Activated T-cell treated with anti-CD3 and anti-CD28 coated beads for 4 hours (primary cell): ENCODE results near the gene CACNG4.

Source experiments
- DNase-seq: peaks from one replicate; pipeline ENCODE4 v3.0.0-alpha.2; 2020

CACNG4 gene

DNA sequence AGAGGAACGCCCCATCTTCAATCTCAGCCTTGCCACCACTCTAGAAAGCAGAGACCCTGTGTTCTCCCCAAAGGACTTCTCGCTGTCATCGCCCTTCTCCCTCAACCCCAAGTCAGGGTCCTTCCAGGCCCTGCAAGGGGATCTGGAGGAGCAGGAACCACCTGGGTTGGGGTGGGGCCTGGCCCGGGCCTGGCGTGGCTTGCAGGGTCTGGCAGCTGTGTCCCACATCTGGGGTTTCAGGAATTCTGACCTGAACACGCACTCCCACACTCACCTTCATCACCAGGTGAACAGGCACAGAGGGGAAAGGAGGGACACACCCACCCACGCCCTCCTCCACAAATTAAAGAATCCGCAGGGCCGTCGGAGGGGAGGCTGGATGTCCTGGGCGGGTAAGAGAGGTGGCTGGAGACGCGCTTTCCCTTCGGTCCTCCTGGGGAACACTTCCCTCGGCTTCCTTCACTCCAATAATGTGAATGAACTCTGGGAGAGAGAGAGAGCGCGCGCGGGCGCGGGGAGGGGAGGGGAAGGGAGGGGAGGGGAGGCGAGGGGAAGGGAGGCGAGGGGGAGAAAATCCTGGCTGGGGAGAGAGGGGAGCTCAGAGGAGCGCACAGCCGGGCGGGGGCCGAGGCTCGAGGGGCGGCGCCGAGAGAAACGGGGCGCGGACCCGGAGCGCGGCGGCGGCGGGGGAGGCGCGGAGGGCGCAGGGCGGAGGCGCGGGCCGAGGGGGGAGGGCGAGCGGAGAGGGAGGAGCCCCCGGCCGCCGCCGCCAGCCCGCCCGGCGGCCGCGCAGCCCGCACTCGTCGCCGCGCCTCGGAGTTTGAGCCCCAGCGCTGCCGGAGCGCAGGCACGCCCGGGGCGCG, at the start of gene CACNG4:
Gene CACNG4 (plus strand): TSS at position 799 of the 863 bp plus-strand sequence. CDS start 205 bp downstream, outside the sequence.
- no peak for DNase-seq

GRCh38 chr17:66915204-66915611, 49.3 kb upstream of the CACNG4 start:
- no peak for DNase-seq

DNA sequence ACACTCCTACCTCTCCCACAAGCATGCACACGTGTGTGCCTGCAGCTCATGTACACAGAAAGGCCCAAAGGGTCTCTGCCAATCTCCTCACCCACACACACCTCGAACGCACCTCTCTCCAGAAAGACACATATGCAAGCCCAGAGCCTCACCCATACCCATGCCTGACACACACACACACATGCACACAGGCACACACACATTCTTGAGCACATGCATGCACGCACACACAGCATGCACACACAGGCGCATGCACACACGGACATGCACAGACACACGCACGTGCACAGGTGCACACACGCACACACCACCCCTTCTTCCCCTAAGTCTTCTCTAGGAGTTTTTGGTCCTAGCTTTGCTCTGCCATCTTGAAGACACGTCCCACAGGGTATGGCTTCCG, 48.7 kb upstream of the CACNG4 start:
- no peak for DNase-seq

DNA sequence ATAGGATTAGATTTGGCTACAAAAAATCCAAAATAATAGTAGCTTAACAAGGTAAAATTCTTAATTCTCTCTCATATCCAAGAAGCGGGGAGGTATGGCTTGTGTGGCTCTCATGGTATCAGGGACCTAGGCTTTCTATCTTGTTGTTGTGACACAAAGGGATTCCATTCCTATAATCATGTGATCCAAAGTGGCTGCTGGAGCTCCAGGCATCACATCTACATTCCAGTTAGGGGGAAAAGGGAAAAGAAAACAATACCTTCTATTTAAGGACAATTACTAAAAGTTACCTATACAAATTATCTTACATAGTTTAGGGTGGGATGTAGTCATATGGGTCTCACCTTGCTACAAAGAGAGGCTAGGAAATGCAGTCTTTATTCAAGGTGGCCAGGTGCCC, 47.6 kb upstream of the CACNG4 start:
- DNase-seq = no peak

- no peak for DNase-seq
Observed at GRCh38 chr17:66918896-66919295, 45.6 kb upstream of the CACNG4 start.

DNA sequence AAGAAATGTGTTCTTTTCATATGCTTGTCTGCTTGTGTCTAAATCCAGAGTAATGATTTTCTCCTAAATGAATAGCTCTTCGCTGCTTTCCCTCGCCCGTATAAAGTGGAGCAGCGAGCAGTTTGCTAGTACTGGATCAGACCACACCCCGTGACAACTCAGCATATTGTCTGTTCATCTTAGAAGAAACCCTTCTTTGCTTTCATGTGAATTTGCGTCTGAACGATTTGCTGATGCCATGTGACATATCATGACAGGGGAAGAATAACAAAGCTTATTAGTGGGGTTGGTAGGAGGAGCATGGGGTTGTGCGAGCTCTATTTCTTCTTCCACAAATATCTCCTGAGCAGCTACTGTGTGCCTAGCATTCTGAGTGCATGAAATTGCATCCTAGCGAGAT, 44.1 kb upstream of the CACNG4 start:
- DNase-seq = no peak

- no peak for DNase-seq
Observed at GRCh38 chr17:66920950-66921349, 43.6 kb upstream of the CACNG4 start.

DNA sequence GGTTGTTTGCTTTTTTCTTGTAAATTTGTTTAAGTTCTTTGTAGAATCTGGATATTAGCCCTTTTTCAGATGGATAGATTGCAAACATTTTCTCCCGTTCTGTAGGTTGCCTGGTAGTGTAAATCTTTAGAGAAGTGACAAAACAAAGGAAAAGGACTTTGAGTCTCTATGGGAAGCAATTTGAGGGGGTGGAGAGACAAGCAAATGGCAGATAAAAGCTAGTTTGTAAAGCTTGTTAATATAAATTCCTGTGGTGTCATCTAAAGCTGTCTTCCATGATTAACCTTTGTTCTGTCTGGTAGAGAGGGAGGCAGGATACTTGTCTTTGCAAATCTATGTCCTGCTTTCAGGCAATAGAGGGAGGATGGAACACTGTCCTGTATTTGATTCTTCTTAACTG, 40.6 kb upstream of the CACNG4 start:
- DNase-seq = no peak

DNA sequence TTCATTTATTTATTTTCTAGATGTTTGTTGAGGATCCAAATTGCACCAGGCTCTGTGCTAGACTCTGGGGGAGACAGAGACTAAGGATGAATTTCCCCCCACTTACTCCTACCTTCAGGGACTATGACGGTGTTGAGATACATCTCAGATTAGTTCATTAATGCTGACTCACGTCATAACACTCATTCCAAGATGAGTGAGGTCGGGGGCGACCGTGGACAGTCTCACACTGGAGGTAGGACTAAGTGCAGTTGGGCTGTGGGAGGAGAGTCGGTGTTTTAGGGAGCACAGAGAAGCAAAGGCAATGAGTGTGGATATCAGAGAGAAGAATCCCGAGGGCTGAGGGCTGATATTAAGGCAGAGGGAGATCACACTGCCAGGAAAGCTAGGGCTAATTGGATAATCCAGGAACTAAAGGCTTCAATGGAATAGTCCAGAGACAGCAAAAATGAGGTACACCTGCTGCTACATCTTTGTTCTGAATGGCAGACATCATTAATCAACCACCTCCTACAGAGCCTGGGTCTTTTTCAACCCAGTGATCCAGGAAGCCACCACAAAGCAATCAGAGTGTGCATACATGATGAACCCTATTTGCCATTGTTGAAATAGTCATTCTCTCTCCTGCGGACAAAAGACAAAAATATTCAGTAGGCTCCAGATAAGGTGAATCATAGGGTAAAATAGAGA, 38.6 kb upstream of the CACNG4 start:
- no peak for DNase-seq

DNA sequence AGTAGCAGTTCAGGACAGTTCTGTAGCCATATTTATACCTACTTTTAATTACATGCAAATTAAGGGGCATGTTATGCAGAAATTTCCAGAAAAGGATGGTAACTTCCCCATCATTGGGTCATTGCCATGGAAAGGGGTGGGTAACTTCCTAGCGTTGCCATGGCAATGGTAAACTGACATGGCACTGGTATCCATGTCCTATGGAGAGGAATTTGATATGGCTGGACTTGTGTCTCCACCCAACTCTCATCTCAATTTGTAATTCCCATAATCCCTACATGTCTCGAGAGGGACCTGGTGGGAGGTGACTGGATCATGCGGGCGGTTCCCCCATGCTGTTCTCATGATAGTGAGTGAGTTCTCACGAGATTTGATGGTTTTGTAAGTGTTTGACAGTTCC, 35.6 kb upstream of the CACNG4 start:
- DNase-seq = no peak

- DNase-seq = no peak
Observed at GRCh38 chr17:66929591-66929990, 34.9 kb upstream of the CACNG4 start.

DNA sequence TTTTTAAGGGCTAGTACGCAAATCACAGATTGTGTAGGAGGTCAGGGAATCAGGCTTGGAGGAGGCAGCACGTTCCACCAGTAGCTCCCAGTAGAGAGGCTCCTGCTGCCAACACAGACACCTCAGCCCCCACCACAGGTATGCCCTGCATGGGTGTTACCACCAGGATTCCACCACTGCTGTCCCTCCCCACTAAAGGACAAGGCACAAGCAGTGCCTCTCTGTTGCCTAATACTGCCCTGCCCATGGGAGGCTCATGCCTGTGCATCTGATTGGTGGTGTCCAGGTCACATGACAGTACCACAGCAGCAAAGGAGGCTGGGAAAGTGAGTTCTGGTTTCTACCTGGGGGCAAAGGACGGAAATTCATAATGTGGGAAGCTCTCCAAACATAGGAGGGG, 33.6 kb upstream of the CACNG4 start:
- DNase-seq = no peak

- no peak for DNase-seq
Observed at GRCh38 chr17:66932311-66932710, 32.2 kb upstream of the CACNG4 start.

- DNase-seq = no peak
Observed at GRCh38 chr17:66934040-66934439, 30.5 kb upstream of the CACNG4 start.

DNA sequence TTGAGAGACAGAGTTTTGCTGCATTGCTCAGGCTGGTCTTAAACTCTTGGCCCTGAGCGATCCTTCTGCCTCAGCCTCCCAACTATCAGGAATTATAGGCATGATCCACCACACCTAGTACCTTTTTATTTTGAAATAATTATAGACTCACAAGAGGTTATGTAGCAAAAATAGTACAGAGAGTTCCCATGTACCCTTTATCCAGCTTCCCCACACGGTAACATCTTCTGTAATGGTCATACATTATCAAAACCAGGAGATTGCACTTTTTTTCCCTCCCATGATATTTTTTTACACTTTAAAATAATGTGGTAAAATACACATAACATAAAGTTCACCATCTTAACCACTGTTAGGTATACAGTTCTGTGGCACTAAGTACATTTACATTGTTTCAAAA, 28.8 kb upstream of the CACNG4 start:
- no peak for DNase-seq

DNA sequence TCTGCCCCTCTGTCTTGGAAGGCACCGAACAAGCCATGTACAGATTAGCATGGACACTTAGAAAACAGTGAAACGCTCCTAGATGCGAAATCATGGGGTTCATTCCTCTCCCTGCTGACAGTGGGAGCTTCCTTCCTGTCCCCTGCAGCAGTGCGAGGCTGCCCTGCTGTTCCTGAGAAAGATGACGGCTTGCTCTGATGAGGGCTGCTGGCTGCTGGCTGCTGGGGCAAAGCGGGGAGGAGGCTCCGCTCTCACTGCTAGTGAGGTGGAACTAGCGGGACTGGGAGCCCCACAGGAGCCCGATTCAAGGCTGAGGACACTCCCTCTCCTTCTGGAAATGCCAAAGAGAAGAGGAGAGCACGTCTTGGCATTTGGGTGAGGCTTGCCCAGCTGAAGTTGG, 25.9 kb upstream of the CACNG4 start:
- no peak for DNase-seq

DNA sequence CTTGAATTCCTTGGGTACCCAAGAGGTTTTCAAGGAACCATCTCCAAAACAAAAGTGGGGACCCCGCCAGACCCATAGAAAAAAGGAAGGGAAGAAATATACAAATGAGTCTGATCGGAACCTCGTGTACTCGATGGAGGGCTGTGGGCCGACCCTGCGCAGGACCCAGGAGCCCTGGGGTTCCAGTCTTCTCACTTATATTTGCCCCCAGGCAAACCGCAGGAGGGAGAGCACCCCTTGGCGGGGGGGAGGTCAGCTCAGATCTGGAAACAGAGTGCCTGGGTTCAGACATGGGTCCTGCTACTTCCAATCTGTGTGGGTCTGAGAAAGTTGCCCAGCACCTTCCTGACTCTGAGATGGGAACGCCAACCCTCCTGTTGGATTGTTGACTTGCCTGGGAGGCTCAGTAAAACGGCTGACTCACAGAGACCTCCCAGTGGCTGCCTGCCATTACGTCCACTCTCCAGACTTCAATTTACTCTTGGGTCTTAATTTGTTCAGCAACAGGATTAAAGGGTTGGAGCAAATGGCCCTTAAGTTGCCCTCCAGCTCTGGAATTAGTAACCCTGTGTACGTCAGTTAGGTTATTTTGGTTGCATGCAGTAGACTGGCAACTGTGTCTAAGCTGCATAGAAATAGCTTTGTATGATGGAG, 24.9 kb upstream of the CACNG4 start:
- DNase-seq = no peak

DNA sequence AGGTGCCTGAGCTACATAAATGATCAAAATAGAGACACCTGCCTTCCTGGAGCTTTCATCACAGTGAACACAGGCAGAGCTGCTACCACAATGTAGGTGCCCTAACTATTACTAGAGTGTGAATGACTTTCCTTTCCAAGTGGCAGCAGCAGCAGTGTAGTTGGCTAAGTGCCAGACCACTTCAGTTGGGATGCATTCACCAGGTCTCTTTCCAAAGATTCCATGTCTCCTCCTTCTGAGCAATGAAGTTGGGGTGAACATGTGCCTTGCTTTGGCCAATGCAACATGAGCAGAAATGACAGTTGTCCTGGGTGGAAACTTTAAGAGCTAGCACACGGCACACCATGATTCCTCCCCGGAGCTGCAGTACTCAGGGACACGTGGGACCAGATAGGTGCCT, 23.3 kb upstream of the CACNG4 start:
- no peak for DNase-seq

DNA sequence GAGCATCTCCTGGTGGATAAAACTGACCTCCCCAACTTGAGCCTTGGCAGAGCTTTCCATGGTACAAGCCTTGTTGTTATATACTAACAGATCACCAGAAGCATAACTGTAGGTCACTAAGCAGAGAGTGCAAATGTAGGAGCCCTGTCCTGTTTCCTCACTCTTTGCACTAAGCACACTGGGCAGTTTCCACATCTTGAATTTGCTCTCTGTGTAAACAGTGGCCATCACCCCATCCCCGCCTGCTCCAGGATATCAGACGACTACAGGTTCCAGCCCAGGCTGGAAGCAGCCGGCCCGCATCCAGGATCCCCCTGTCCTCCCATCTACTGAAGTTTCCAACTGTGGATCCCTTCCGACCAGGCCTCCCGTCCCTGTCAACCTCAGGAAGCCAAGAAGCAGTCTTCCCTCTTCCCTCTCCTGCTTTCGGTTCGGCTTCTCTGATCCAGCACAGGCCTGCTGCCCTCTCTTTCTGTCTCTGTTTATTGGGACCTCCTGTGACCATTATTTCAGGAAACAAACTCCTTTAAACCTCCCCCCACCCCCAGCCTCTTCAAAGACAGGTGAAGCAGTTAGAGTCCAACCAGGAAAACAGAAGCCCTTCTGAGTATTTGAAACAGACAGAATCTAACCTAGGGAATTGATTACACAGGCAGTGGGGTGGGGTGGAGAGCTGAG, 22.6 kb upstream of the CACNG4 start:
- no peak for DNase-seq

DNA sequence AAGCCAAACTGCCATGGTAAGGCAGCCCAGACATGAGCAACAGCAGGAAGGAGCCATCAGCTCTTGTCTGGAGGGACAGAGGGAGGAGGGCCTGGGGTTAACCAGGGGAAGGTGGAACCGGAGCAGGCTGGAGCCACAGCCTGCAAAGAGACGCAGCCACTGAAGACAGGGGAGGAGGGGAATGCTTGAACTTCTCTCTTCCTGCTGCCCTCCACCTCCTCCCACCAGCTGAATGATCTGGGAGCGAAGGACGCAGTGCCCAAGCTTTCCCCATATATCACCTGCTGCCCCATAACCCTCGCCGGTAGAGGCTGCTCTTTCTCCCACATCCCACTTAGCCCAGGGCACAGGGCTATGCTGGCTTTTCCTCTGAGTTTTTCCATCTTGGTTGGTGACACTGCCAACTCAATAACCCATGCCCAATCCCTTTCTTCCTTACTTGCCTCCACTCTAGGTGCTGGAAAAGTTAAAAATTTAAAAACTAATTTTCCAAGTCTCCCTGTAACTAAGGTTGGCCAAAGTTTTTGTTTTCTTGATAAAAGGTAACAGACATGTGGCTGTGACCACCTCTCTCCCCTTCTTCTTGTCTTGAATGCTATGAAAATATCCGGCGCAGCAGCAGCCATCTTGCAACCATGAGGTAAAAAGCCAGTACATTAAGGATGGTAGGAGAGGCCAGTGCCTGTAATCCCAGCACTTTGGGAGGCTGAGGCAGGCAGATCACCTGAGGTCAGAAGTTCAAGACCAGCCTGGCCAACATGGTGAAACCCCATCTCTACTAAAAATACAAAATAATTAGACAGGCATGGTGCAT, 21.8 kb upstream of the CACNG4 start:
- DNase-seq = no peak

- DNase-seq = no peak
Observed at GRCh38 chr17:66943484-66943883, 21.0 kb upstream of the CACNG4 start.

GRCh38 chr17:66944351-66945146, 20.0 kb upstream of the CACNG4 start:
- DNase-seq = no peak
